ENCODE data around the gene EED. TPM values are rescaled to one million over a fixed set of nuclear protein-coding genes. Genes with fewer than 3 reads are reported as not detected.

Gene EED
- total and polyA plus RNA-seq, 9 of the 15 experiments (the other 6 are each of a cell fraction or from before 2014, with no cell fraction given) = 33.0 to 110 (median 55.1) TPM

DNA sequence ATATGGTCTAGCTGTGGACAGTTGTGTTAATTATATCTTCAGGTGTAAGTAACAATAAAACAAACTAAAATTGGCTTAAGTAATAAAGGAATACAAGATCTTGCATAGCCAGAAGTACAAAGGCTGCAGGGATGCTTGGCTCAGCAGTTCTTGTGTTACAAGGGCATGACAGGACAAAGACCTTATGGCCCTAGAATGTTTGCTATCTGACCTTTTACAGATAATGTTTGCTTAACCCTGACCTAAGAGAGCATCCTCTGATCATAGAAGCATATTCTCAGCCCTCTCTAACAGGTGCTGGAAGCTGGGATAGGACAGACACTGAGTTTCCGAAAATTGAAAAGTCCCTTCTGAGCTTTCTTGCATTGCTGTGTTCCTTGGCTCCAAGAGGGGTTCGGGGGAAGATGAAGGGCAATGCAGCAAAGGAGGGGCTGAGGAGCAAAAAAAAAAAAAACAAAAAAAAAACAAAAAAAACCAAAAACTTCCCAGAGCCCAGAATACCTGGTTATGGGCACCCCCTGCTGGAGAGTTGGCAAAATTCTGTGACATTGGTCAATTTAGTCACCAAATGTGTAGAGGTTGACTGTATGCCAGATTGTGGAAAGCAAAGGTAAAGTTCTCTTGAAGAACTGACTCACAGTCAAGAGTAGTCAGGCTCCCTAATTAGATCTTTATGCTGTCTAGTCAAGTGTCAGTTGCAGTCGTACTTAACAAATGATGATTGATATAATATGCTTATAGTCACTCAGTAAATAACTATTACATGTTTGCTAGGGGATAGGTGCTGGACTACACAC, 47.1 kb downstream of the EED start (continued):
- TF ChIP-seq, protein P1, sequence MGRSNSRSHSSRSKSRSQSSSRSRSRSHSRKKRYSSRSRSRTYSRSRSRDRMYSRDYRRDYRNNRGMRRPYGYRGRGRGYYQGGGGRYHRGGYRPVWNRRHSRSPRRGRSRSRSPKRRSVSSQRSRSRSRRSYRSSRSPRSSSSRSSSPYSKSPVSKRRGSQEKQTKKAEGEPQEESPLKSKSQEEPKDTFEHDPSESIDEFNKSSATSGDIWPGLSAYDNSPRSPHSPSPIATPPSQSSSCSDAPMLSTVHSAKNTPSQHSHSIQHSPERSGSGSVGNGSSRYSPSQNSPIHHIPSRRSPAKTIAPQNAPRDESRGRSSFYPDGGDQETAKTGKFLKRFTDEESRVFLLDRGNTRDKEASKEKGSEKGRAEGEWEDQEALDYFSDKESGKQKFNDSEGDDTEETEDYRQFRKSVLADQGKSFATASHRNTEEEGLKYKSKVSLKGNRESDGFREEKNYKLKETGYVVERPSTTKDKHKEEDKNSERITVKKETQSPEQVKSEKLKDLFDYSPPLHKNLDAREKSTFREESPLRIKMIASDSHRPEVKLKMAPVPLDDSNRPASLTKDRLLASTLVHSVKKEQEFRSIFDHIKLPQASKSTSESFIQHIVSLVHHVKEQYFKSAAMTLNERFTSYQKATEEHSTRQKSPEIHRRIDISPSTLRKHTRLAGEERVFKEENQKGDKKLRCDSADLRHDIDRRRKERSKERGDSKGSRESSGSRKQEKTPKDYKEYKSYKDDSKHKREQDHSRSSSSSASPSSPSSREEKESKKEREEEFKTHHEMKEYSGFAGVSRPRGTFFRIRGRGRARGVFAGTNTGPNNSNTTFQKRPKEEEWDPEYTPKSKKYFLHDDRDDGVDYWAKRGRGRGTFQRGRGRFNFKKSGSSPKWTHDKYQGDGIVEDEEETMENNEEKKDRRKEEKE (IDR thresholded peaks at IDR 0.05; ENCODE audit: borderline replicate concordance in 1 of 2, control insufficient read depth in 1 of 2, low read depth in 2 of 2, low read length in 1 of 2) = no peak
- TF ChIP-seq XRCC5 (IDR thresholded peaks at IDR 0.05; ENCODE audit: low read depth, low read length) (0 out of 2 replicates have a peak, but pooled peaks have one; percentile 30), HDGF (IDR thresholded peaks at IDR 0.05) (no peak), TBL1XR1 (IDR thresholded peaks at IDR 0.05; ENCODE audit: low read length in 2 of 2) (no peak; a peak in 1 of 4 replicates), MAZ (CRISPR knock-in tag; conservative IDR thresholded peaks at IDR 0.05 in 1 of 2, IDR thresholded peaks at IDR 0.05 in 1 of 2) (peak in 1 of 2 experiments; percentile 57; a peak in 2 of 4 replicates), EHMT2 (IDR thresholded peaks at IDR 0.05) (no peak), ARID2 (IDR thresholded peaks at IDR 0.05) (peak; percentile 86), IFI16 (CRISPR knock-in tag; IDR thresholded peaks at IDR 0.05) (no peak), CTBP1 (IDR thresholded peaks at IDR 0.05; ENCODE audit: borderline replicate concordance) (peak; percentile 13; the same call in 1 of the 2 replicates), ATF1 (CRISPR knock-in tag; IDR thresholded peaks at IDR 0.05) (no peak), ATF1 (tag; IDR thresholded peaks at IDR 0.05) (0 out of 2 replicates have a peak, but pooled peaks have one; percentile 13), NBN (IDR thresholded peaks at IDR 0.05; ENCODE audit: low read depth) (peak; percentile 54; the same call in 1 of the 2 replicates), ZNF384 (IDR thresholded peaks at IDR 0.05; ENCODE audit: low read depth, low read length) (peak; percentile 98), SMC3 (conservative IDR thresholded peaks at IDR 0.05; ENCODE audit: insufficient read depth, low read depth, low read length) (peak; percentile 64), ZKSCAN3 (CRISPR knock-in tag; IDR thresholded peaks at IDR 0.05) (no peak), RAD21 (CRISPR knock-in tag; conservative IDR thresholded peaks at IDR 0.05 in 1 of 2, IDR thresholded peaks at IDR 0.05 in 1 of 2) (peak; percentile 78 to 83), ZZZ3 (IDR thresholded peaks at IDR 0.05) (no peak), ARNT (IDR thresholded peaks at IDR 0.05) (0 out of 4 replicates have a peak, but pooled peaks of 1 of the 2 experiments have one; percentile 52)
- TF ChIP-seq, protein P2, sequence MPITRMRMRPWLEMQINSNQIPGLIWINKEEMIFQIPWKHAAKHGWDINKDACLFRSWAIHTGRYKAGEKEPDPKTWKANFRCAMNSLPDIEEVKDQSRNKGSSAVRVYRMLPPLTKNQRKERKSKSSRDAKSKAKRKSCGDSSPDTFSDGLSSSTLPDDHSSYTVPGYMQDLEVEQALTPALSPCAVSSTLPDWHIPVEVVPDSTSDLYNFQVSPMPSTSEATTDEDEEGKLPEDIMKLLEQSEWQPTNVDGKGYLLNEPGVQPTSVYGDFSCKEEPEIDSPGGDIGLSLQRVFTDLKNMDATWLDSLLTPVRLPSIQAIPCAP (CRISPR knock-in tag; IDR thresholded peaks at IDR 0.05; ENCODE audit: borderline replicate concordance) = no peak
- TF ChIP-seq, protein P3, sequence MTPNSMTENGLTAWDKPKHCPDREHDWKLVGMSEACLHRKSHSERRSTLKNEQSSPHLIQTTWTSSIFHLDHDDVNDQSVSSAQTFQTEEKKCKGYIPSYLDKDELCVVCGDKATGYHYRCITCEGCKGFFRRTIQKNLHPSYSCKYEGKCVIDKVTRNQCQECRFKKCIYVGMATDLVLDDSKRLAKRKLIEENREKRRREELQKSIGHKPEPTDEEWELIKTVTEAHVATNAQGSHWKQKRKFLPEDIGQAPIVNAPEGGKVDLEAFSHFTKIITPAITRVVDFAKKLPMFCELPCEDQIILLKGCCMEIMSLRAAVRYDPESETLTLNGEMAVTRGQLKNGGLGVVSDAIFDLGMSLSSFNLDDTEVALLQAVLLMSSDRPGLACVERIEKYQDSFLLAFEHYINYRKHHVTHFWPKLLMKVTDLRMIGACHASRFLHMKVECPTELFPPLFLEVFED (CRISPR knock-in tag; conservative IDR thresholded peaks at IDR 0.05) = no peak
- TF ChIP-seq, protein P4, sequence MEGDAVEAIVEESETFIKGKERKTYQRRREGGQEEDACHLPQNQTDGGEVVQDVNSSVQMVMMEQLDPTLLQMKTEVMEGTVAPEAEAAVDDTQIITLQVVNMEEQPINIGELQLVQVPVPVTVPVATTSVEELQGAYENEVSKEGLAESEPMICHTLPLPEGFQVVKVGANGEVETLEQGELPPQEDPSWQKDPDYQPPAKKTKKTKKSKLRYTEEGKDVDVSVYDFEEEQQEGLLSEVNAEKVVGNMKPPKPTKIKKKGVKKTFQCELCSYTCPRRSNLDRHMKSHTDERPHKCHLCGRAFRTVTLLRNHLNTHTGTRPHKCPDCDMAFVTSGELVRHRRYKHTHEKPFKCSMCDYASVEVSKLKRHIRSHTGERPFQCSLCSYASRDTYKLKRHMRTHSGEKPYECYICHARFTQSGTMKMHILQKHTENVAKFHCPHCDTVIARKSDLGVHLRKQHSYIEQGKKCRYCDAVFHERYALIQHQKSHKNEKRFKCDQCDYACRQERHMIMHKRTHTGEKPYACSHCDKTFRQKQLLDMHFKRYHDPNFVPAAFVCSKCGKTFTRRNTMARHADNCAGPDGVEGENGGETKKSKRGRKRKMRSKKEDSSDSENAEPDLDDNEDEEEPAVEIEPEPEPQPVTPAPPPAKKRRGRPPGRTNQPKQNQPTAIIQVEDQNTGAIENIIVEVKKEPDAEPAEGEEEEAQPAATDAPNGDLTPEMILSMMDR (IDR thresholded peaks at IDR 0.05 in 2 of 3, conservative IDR thresholded peaks at IDR 0.05 in 1 of 3; ENCODE audit: insufficient read depth in 2 of 3, low read depth in 1 of 3, low read length in 3 of 3) = peak; percentile 70 to 88 (median 84)
